NCI-H524 treated with DMSO at 0.1 percent for 48 hours (cell line): ENCODE data around the gene CDC34.

ENCODE experiments used
- DNase-seq: peaks from one replicate; lab custom pipeline; 2025; lab: John Stamatoyannopoulos, UW

CDC34 gene

DNA sequence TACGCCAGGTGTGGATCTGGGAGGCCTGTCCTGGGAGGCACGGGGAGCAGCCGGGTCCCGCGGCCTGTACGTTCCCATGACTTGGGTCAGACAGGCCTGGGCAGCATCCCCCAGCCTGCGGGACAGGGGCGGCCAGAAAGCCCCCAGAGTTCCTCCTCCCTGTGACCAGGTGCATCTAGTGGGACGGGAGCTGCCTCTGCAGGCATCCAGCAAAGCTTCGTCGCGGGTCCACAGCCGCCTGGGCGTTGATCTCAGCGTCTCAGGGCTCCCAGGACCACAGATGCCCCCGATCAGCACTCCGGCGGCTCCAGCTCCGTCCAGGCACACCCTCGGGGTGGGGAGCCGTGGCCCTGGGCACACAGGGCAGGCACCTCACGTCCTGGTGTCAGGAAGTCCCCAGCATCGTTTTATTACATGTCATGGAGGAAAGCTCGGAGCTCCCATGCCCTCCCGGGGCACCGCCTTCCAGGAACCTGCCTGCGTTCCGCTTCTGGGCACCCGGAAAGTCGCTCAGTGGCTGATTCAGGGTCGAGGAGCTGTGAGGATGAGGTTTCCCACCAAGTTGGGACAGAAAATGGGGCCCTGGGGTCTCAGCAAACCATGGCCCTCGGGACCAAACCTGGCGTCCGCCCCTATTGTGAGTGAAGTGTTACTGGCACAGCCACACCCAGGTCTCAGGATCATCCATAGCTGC lies 10.8 kb downstream of the CDC34 start:
- no peak for DNase-seq

DNA sequence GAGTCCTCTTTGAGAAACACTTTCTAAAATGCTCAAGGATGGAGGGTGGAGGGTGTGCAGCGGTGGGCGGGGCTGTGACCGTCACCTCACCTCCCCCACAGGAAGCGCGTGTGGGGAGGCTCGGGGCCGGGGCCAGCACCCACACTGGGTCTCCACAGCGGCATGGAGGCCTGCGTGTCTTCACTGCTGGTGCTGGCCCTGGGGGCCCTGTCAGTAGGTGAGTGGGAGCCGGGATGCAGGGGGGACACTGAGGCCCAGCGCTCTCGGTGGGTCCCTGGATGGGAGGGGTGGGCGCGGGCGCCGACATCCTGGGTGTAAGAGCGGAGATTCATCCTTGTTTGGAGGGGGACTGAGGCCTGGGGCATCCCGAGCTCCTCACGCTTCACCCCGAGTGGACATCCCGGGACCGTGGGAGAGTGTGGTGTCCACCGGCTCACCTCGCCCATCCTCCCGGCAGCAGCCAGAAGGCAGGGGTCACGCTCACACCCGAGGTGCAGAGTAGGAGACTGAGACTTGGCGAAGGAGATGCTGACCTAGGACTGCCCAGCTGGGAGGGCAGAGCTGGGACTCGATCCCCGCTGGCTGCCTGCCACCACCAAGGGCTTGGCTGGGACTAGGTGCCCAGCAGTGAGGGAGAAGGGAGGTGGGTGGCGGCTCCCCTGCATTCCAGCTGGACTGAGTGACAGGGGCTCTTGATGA lies 12.5 kb downstream of the CDC34 start, which contains the start of gene GZMM:
GZMM (plus strand) TSS at position 144 of the 699 bp plus-strand sequence; CDS start at position 163, 19 bp downstream.
- DNase-seq, result no peak

DNA sequence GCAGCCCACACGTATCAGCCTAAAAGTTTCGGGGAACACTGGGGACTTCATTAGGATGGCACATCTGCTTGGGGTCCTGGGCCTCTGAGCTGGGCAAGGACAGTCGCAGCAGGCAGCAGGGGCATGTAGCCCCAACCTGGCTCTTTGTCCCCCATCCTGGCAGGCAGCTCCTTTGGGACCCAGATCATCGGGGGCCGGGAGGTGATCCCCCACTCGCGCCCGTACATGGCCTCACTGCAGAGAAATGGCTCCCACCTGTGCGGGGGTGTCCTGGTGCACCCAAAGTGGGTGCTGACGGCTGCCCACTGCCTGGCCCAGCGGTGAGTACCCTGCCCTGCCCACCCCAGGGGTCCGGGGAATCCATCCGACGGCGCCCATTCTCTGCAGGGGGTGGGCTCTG lies 15.6 kb downstream of the CDC34 start:
- no peak for DNase-seq

DNA sequence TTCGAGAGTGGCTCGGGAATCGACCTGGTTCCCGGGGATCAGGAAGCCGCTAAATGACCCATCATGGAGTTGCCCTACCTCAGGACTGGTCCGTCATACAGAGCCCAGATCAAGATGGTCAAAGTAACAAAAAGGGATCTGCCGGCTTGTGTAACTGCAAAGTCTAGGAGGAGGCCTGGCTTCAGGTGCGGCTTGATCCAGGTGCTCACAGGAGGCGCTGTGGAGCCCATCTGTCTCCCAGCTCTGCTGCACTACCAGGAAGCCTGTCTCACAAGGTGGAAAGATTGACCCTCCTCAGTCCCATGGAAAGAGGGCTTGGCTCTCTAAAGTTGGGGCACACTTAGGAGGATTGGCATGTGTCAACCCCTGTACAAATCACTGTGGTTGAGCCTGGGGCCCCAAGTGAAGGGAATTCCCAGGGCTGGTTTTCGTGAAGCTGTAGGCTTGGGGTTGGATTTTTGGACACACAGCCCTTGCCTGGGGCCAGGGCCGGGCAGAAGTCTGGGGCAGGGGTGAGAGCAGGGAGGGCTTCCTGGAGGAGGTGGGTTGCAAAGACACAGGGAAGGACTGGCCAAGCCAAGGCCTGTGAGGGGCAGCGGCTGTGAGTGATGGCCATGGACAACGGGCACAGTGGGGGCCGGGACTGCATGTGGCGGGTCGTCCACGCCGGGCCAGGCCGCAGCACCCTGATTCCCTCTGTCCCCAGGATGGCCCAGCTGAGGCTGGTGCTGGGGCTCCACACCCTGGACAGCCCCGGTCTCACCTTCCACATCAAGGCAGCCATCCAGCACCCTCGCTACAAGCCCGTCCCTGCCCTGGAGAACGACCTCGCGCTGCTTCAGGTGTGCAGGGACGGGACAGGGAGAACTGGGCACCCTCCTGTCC lies 16.5 kb downstream of the CDC34 start:
- DNase-seq, result no peak

DNA sequence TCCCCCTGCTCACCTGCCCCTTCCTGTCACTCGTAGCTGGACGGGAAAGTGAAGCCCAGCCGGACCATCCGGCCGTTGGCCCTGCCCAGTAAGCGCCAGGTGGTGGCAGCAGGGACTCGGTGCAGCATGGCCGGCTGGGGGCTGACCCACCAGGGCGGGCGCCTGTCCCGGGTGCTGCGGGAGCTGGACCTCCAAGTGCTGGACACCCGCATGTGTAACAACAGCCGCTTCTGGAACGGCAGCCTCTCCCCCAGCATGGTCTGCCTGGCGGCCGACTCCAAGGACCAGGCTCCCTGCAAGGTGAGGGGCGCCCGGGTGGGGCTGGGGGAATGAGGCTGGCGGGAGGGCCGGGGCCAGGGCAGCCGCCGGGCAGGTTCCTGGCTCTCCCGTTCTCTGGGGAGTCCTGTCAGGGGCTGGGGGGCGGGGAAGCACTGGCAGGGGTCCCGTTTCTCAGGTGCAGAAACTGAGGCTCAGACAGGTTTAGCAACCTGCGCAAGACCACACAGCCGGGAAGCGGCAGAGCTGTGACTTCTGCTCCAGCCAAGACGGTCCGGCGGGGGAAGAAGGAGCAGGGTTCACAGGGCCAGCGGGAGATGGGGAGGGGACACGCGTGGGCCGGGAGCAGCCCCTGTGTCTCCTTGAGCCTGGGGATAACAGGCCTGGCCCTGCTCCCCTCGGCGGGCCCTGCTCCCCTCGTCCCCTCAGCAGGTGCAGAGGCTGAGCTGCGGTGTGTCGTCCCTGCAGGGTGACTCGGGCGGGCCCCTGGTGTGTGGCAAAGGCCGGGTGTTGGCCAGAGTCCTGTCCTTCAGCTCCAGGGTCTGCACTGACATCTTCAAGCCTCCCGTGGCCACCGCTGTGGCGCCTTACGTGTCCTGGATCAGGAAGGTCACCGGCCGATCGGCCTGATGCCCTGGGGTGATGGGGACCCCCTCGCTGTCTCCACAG lies 17.6 kb downstream of the CDC34 start:
- DNase-seq, result no peak

DNA sequence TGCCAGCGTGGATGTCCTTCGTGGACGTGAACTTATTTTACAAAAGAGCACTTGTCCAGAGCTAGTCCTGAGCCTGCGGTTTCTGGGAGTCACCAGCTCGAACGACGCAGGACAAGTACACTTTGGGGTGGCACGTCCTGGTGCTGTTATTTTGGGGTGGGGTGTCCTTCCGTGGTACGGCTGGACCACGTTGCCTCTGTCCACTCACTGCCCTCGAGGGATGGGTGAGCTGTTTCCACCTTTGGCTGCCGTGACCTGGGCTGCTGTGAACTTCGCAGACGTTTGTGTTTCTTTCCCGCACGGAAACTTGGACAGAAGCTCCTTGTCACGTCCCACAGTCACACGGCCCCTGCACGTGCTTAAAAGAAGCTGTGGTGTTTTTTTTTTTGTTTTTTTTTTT lies 23.3 kb downstream of the CDC34 start:
- no peak for DNase-seq

DNA sequence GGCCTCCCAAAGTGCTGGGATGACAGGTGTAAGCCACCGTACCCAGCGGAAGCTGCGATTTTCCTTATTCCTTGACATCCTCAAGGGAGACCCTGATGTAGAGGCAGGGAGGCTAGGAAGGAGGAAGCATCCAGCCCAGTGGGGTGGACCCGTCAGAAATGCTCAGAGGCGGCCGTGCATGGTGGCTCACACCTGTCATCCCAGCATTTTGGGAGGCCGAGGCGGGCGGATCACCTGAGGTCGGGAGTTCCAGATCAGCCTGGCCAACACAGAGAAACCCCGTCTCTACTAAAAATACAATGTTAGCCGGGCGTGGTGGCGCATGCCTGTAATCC lies 23.9 kb downstream of the CDC34 start:
- no peak for DNase-seq

DNA sequence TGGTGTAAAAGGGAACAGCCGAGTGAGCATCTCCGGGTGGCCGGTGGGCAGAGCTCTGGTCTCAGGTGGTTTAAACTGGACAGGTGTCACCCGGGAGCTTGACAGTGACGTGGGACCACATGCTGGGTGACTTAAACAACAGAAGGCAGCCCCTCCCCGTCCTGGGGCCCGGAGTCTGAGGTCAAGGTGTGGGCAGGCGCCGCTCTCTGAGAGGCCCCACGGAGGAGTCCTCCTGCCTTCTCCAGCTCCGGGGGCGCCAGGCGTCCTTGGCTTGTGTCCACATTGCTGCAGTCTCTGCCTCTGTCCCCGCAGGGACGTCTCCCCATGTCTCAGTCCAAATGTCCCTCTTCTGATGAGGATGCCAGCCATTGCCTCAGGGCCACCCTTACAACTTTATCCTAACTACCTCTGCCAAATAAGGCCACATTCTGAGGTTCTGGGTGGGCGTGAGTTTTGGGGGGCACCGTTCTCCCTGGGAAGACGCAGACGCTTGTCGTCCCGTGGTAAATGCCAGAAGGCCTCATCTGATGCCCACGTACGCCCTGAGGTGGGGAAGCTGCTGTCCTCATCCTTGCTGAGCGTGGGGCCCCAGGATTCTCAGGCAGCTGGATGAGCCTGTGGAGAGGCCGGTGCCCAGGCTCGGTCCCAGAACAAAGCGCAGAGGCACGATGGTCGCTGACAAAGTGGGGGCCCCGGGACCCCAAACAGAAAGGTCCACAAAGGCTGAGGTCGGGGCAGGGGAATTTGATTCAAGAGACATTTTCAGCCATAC lies 25.2 kb downstream of the CDC34 start:
- DNase-seq, result no peak

DNA sequence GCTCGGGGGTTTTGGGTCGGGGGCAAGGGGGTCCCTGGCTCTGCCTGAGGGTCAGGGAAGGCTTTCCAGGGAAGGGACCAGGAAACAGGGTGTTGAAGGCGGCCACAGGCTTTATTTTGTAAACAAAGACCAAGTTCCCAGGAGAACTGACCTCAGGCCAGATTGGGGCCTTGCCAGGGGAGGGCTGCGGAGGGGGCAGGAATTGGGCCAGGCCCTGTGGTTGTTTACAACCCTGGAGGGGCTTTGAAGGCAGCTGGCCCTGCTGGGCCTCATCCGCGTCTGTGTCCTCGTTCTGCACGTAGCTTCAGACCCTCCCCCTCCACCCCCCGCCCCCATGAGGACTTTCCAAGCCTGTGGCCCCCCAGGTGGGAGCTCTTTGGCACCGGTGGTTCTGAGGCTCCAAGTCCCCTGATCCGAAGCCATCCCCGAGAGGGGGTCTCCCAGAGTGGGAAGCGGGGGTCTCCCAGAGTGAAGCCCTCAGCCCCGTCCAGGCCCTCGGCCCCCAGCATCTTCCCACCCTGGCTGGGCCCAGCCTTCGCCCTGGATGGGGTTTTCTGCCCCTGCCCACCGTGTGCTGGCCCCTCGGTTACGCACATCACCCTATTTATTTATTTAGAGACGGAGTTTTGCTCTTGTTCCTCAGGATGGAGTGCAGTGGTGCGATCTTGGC lies 27.3 kb downstream of the CDC34 start:
- no peak for DNase-seq

DNA sequence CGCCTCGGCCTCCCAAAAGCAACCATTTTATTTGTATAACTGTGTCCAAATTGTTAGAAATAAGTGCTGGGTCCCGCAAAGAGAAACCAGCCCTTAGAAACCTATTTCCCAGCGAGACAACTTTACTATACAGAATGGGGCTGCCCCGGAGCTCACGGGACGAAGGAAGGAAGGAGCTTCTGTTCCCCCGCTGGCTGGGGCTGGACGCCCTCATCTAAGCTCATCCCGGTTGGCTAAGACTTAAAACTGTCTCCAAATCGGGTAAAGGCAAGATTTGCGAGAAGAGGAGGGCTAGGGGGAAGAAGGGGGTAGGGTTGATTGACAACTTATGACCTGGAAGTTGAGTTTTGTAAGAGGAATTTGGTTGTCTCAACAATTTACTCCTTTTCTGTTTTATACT lies 28.6 kb downstream of the CDC34 start:
- no peak for DNase-seq

DNA sequence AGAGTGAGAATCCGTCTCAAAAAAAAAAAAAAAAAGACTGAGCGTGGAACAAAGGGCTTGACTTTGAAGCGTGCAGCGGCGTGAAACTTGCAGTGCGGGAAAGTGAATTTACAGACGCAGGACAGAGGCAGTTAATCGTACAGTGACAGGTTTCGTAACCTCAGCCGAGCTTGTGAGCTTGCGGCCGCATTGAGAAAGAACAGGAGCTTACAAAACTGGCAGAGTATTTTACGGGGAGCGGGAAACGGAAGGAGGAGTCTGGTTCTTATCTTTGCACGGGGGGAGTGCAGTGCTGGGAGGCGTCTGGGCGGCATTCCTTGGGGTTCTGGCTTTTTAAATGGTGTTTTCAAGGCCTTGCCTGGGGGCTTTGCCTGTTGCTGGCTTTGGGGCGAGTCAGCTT lies 34.8 kb downstream of the CDC34 start:
- no peak for DNase-seq

DNA sequence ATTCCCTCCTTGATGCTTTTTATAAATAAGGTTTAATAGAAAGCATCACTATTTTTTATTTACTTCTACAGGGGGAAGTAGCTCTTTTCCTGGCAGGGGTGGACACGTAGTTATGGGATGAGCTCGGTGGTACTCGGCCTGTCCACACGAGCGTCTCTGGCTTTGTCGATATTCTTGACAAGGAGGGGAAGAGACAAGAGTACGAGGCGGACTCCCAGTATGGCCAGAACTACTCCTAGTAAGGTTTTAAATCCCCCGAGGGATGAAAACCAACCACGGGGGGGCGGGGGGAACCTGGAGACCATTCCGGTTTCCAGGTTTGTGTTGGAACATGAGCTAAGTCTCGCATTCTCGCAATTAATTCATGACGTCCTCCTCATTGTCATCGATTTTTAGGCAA lies 35.3 kb downstream of the CDC34 start:
- no peak for DNase-seq

DNA sequence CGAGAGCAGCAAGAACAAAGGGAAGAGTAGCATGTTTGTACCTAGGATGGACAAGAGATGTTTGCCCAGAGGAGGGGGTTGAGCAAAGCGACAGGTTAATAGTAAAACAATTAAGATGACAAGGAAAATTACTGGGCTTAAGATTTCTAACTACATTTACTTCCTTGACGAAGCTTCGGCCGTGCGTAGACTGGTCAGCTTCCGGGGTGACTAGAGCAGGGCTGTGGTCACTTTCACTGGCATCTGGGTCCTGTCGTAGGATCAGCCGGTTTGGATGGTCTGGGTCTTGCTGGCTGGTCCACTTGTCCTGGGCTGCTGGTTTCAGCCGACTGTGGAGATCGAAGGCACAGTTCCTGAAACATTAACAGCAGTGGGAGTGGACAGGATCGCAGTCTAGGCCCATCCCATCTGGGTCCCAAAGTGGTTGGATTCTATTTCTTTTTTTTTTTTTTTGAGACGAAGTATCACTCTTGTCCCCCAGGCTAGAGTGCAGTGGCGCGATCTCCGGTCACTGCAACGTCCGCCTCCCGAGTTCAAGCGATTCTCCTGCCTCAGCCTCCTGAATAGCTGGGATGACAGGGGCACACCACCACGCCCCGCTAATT lies 35.8 kb downstream of the CDC34 start:
- DNase-seq, result no peak

DNA sequence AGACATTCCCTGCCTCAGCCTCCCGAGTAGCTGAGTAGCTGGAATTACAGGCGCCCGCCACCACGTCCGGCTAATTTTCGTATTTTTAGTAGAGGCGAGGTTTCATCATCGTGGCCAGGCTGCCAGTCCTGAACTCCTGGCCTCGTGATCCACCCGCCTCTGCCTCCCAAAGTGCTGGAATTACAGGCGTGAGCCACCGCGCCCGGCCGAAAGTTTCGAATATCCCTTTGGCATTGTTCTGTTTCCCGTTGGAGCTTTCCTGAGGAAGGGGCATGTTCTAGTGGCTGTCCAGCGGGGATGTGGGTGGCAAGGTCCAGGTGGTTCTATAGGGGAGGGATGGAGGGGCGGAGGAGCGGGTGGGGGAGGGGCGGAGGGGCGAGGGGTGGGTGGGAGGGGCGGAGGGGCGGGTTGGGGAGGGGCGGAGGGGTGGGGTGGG lies 38.7 kb downstream of the CDC34 start:
- DNase-seq, result no peak

DNA sequence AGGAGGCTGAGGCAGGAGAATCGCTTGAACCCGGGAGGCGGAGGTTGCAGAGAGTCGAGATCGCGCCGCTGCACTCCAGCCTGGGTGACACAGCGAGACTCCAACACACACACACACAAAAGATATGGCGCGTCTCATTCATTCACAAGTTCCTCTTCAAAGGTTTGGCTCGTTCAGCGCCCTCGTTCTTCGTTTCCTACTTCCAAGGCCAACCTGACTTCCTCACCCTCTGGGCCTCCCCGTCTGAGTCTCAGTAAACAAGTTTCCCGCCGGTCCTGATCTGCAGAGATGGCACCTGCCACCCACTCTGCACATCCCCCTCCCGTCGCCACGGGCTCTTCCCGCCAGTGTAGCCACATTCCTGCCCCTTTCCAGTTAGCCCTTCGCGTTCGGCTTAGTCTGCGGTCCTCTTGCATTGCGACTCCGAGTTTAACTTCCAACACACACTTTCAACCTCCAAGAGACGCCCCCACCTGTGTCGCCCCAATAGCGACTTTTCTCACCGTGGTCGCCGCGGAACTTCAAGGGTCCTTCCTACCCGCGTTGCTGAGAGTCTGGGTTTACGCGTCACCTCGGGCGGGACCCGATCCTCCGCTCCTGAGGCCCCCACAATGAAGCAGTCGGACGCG lies 39.5 kb downstream of the CDC34 start:
- peak; percentile 39 for DNase-seq

DNA sequence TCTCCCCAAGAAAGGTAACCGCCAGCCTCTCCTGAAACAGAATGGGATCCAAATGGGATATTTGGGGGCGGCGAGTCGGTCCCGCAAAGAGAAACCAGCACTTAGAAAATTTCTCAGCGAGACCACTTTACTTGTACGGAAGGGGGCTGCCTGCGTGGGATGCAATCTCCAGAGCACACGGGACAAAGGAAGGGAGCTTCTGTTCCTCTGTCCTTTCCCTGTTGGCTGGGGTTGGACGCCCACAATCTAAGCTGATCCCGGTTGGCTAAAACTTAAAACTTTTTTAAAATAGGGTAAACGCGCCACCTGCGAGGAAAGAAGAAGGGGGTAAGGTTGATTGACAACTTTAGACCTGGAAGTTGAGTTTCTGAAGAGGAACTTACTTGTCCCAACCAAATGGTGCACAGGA lies 40.0 kb downstream of the CDC34 start:
- no peak for DNase-seq

DNA sequence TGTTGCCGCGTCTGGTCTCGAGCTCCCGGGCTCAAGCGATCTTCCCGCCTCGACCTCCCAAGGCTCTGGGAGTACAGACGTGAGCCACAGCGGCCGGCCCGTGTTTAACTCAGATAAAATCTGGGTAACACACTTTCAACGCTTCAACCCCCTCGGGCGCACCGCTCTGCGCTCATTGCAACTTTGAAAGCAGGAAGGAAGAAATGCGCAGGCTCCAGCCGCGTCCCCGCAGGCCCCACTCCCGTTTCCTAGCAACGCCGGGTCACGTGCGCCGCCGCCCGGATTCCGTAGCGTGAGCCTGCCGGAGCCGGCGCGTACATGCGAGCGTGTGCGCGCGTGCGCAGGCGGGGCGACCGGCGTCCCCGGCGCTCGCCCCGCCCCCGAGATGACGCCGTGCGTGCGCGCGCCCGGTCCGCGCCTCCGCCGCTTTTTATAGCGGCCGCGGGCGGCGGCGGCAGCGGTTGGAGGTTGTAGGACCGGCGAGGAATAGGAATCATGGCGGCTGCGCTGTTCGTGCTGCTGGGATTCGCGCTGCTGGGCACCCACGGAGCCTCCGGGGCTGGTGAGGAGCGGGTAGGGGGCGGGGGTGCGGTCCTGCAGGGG lies 40.7 kb downstream of the CDC34 start, which contains the start of gene BSG:
BSG (plus strand) TSS at position 457 of the 603 bp plus-strand sequence; CDS start at position 496, 39 bp downstream.
- DNase-seq, result peak; percentile 70

DNA sequence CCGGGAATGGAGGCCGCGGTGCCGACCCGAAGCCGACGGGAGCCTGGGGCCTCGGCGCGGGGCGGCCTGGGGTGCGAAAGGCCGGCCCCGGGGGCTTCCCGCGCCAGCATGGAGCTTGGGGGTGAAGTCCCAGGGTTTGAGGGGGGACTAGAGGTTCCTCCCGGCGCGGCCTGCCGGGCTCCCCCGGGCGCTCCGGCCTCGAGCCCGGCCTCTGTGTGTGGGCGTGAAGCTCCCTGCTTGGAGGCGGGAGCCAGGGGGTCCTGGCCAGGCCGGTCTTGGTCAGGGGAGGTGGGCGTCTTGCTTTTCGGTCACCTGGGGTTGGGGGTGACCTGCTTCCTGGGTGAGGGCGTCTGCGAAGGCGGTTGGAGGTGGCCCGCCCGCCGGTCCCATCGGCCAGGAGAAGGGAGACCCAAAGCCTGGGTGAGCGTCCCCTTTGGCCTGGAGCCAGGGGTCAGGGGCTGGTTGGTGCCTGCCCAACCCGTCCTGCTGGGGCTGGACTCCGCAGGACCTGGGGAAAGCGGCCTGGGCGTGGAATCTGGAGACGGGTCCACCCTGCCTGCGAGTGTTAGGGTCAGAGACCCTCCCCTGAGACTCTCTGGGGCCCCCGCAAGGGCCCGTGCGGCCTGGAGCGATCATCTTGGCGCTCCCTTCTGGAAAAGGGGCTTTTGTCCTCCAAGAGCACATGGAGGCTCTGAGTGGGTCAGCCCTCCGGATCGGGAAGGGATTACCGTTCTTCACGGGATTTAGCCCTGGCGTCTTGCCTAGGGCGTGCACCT lies 41.4 kb downstream of the CDC34 start:
- no peak for DNase-seq
